Esophagus muscularis mucosa (tissue), 3 donors: ENCODE measurements around the gene SLC29A3.

Source experiments
- CTCF ChIP-seq, 3 experiments: fragments of 200-600 bp in 2 of 3; fragments of 450-650 bp in 1 of 3; sonication (generic) in 2 of 3; IDR thresholded peaks; one replicate each; pipeline ENCODE4 v1.5.1; 2017 to 2019; ENCODE audit warnings: antibody characterized with exemption in 3 of 3, mild to moderate bottlenecking in 2 of 3, moderate library complexity in 1 of 3
- POLR2AphosphoS5 ChIP-seq, 2 donors: sonication (generic); formaldehyde crosslinking; IDR thresholded peaks; one replicate each; pipeline ENCODE4 v1.6.1; 2017; ENCODE audit warnings: antibody characterized with exemption in 2 of 2

- no peak for TF ChIP-seq CTCF (IDR thresholded peaks at IDR 0.05)
- no peak for TF ChIP-seq POLR2AphosphoS5 (IDR thresholded peaks at IDR 0.05)
Measured at GRCh38 chr10:71307469-71308085, 11.5 kb upstream of the SLC29A3 start.
